K562 (cell line): ENCODE results near the gene ZNF562. TPM values are rescaled to one million over a fixed set of nuclear protein-coding genes. Genes with fewer than 3 reads are reported as not detected.
A peak's percentile ranks its signal among the peaks of the same experiment; 100 is the strongest.

ENCODE experiments used
- ATAC-seq: fragments of 200-7000 bp; cut with Tn5 transposase; 3 replicates; pipeline ENCODE4 v1.9.1; 2020; ENCODE audit warnings: moderate library complexity
- BruUV-seq: library from RNA; stranded (reverse); fragments of 400-500 nt; replicated peaks from 2 replicates; lab custom pipeline; 2021; lab: Mats Ljungman, UMichigan
- CTCF ChIA-PET: fragments of 300-600 bp; formaldehyde crosslinking; extraction: SDS; loops from one replicate; lab custom pipeline; 2021; ENCODE audit warnings: low intra/inter-chr PET ratio; lab: Yijun Ruan, JAX
- POLR2A ChIA-PET: fragments of 300-600, 350-650 bp; sonication (Branson Sonifier 250); formaldehyde crosslinking; extraction: SDS; loops from one replicate; lab custom pipeline; 2021; ENCODE audit warnings: antibody characterized with exemption, inconsistent platforms; lab: Yijun Ruan, JAX
- DNase-seq, 4 experiments: peaks; one replicate each; pipeline versions ENCODE4 v3.0.0 to v3.0.0-alpha.2; 2011 to 2018; ENCODE audit warnings: low spot score in 3 of 4, mixed read lengths in 3 of 4; ENCODE audit errors: extremely low read depth in 1 of 4
- FAIRE-seq: peaks from 2 replicates; lab custom pipeline; 2011; peaks lifted over from hg19 to GRCh38; lab: Jason Lieb, UNC
- H2AFZ ChIP-seq: 2 replicates; pipeline ENCODE4 v1.6.0; 2011; ENCODE audit warnings: low read depth, low read length, control low read depth, inconsistent platforms
- H3K27ac ChIP-seq: fragments of 200-600 bp; 3 replicates; pipeline ENCODE4 v1.8.0; 2011; ENCODE audit warnings: low read depth, mild to moderate bottlenecking, control low read depth, inconsistent platforms, low read length, moderate library complexity, mixed read lengths; ENCODE audit errors: extremely low read depth
- H3K27me3 ChIP-seq, 2 experiments: fragments of 300-600 bp in 1 of 2; 2 replicates in 1 of 2; 3 replicates in 1 of 2; pipeline versions ENCODE4 v1.6.0 to v1.8.0; 2011; ENCODE audit warnings: inconsistent platforms in 2 of 2, low read length in 2 of 2, mild to moderate bottlenecking in 1 of 2, mixed read lengths in 1 of 2, moderate library complexity in 1 of 2; ENCODE audit not compliant: control insufficient read depth in 2 of 2, insufficient read depth in 2 of 2
- H3K36me3 ChIP-seq: fragments of 300-600 bp; 3 replicates; pipeline ENCODE4 v1.8.0; 2011; ENCODE audit warnings: mild to moderate bottlenecking, low read length, inconsistent platforms; ENCODE audit not compliant: control insufficient read depth, insufficient read depth
- H3K4me1 ChIP-seq, 2 experiments: fragments of 200-600 bp in 1 of 2; replicated peaks in 1 of 2; 2 replicates in 1 of 2; 3 replicates in 1 of 2; pipeline versions ENCODE4 v1.5.1 to v1.8.0; 2011; ENCODE audit warnings: inconsistent platforms in 2 of 2, low read length in 2 of 2, mild to moderate bottlenecking in 1 of 2, mixed read lengths in 1 of 2, moderate library complexity in 1 of 2; ENCODE audit not compliant: control insufficient read depth in 2 of 2, insufficient read depth in 2 of 2
- H3K4me2 ChIP-seq: 2 replicates; pipeline ENCODE4 v1.6.1; 2011; ENCODE audit warnings: low read length, control low read depth, inconsistent platforms, mixed read lengths; ENCODE audit not compliant: insufficient read depth
- H3K4me3 ChIP-seq: fragments of 200-600 bp; sonication (generic), shearing (Covaris generic); 2 replicates; pipeline ENCODE4 v1.5.1; 2016; ENCODE audit warnings: control low read depth, inconsistent platforms
- H3K79me2 ChIP-seq: fragments of 200-600 bp; 3 replicates; pipeline ENCODE4 v1.8.0; 2011; ENCODE audit warnings: low read length, inconsistent platforms; ENCODE audit not compliant: control insufficient read depth, insufficient read depth
- H3K9ac ChIP-seq, 2 experiments: 2 replicates each; pipeline versions ENCODE4 v1.6.0 to v1.6.1; 2011; ENCODE audit warnings: low read depth in 2 of 2, low read length in 2 of 2, control low read depth in 1 of 2, inconsistent platforms in 1 of 2, mild to moderate bottlenecking in 1 of 2, mixed read lengths in 1 of 2; ENCODE audit not compliant: insufficient read depth in 1 of 2
- H3K9me1 ChIP-seq: one replicate; pipeline ENCODE4 v1.6.0; 2011; ENCODE audit warnings: inconsistent platforms, mild to moderate bottlenecking, low read length, moderate library complexity; ENCODE audit not compliant: control insufficient read depth, insufficient read depth
- H3K9me3 ChIP-seq: replicated peaks from 2 replicates; pipeline ENCODE4 v1.5.1; 2011; ENCODE audit warnings: low read depth, low read length, inconsistent platforms; ENCODE audit not compliant: control insufficient read depth, insufficient read depth
- H4K20me1 ChIP-seq: replicated peaks from 2 replicates; pipeline ENCODE4 v1.6.1; 2011; ENCODE audit warnings: low read length, inconsistent platforms, mixed read lengths; ENCODE audit not compliant: control insufficient read depth, insufficient read depth
- ATF7 ChIP-seq: fragments of 450-650 bp; IDR thresholded peaks from 2 replicates; pipeline ENCODE4 v1.7.1; 2014; ENCODE audit warnings: mild to moderate bottlenecking, moderate library complexity
- EP400 ChIP-seq: fragments of 450-650 bp; IDR thresholded peaks from 2 replicates; pipeline ENCODE4 v1.6.1; 2017; ENCODE audit warnings: antibody characterized with exemption, mild to moderate bottlenecking, moderate library complexity
- L3MBTL2 ChIP-seq: fragments of 450-650 bp; IDR thresholded peaks from 2 replicates; pipeline ENCODE4 v1.6.1; 2016; ENCODE audit warnings: mild to moderate bottlenecking, moderate library complexity
- MGA ChIP-seq: fragments of 450-650 bp; IDR thresholded peaks from 2 replicates; pipeline ENCODE4 v1.6.1; 2016; ENCODE audit warnings: mild to moderate bottlenecking, moderate library complexity
- NR2F6 ChIP-seq: fragments of 450-650 bp; formaldehyde crosslinking; IDR thresholded peaks from 2 replicates; pipeline ENCODE4 v1.4.0; 2020; ENCODE audit warnings: mild to moderate bottlenecking
- TBL1XR1 ChIP-seq, 2 experiments: IDR thresholded peaks; 2 replicates each; pipeline ENCODE4 v1.6.1; 2012; ENCODE audit warnings: improper control_type of control experiment in 2 of 2, low read length in 2 of 2, mild to moderate bottlenecking in 1 of 2
- TBP ChIP-seq: optimal IDR thresholded peaks from 2 replicates; pipeline ENCODE3; 2011; ENCODE audit warnings: low read depth, low read length, improper control_type of control experiment
- TFAP4 ChIP-seq: sonication (generic); formaldehyde crosslinking; IDR thresholded peaks from 2 replicates; pipeline ENCODE4 v1.8.0; 2022; ENCODE audit warnings: missing genetic modification reagents, mild to moderate bottlenecking, moderate library complexity, borderline replicate concordance
- XRCC4 ChIP-seq: IDR thresholded peaks from one replicate; pipeline ENCODE4 v1.6.1; 2011; ENCODE audit not compliant: insufficient read depth, insufficient read length; ENCODE audit errors: extremely low read depth
- WGBS: fragments of 100-300 bp; shearing (Covaris generic); methylation state at CpG from one replicate; pipeline ENCODE4 v1.1.6; 2016; ENCODE audit warnings: low coverage, mixed read lengths; ENCODE audit not compliant: insufficient coverage; ENCODE audit errors: missing lambda C conversion rate; 5-methylcytosine and 5-hydroxymethylcytosine counted together
- in situ Hi-C: fragments of 300-500 bp; cut with MboI; formaldehyde crosslinking; loops from 4 replicates; pipeline ENCODE4 v1.15.0; 2018; ENCODE audit warnings: inconsistent platforms, mixed read lengths
- intact Hi-C: fragments of 100-400 bp; cut with micrococcal nuclease; formaldehyde crosslinking; loops from 2 replicates; pipeline ENCODE4 v1.14.2; 2022
- polyA plus RNA-seq, 8 experiments: library from polyadenylated mRNA; depleted of rRNA in 4 of 8; stranded (reverse) in 5 of 8; unstranded in 3 of 8; fragments of >200 nt; fragmentation: Nextera tagmentation in 2 of 8; fragmentation: Illumina TruSeq in 1 of 8; extraction: Ambion mirVana in 2 of 8; extraction: Trizol in 1 of 8; gene quantifications; 2 replicates each; pipeline versions ENCODE4 v1.2.1 to v1.2.3, GENCODE V29; 2011 to 2014; ENCODE audit warnings: inconsistent platforms in 1 of 8, missing spikeins in 1 of 8
- total RNA-seq, 7 experiments: library from RNA; depleted of rRNA in 6 of 7; stranded (reverse); fragments of >200 nt in 6 of 7; fragmentation: Illumina TruSeq in 2 of 7; extraction: Trizol in 2 of 7; gene quantifications; 2 replicates each; pipeline versions ENCODE4 v1.2.1 to v1.2.3, GENCODE V29; 2011 to 2021; ENCODE audit warnings: low replicate concordance in 1 of 7

ZNF562 gene
- total and polyA plus RNA-seq, 9 of the 15 experiments (the other 6 are each of a cell fraction or from before 2014, with no cell fraction given): 11.8 to 46.9 (median 20.8) TPM

GRCh38 chr19:9700229-9700981 lies 25.5 kb upstream of the ZNF562 start:
- Histone ChIP-seq H3K27ac (no peak overlapping the region; the same call in 2 of the 3 replicates), H3K27me3 (no peaks in the 10 kb centered on the region), H2AFZ (peak overlapping the region; percentile 65), H3K4me1 (peaks cover 0 to 4% of the 10 kb centered on the region in 2 experiments; a peak in 2 of 5 replicates), H4K20me1 (no peaks in the 10 kb centered on the region), H3K36me3 (no peaks in the 10 kb centered on the region), H3K79me2 (no peaks in the 10 kb centered on the region), H3K9me3 (peaks cover 3% of the 10 kb centered on the region), H3K9me1 (no peaks in the 10 kb centered on the region), H3K4me2 (peak overlapping the region; percentile 63), H3K9ac (no peak overlapping the region), H3K4me3 (peak overlapping the region; percentile 23)
- ChIA-PET POLR2A (no interaction called here), CTCF (no interaction called here)
- peak in 3 of 4 experiments; percentile 15 to 37 (median 16) for DNase-seq
- no peak for FAIRE-seq
- in situ Hi-C loops (no loop called here), intact Hi-C loops (no loop called here)
- 19% methylated on average over 21 of the region's 22 CpGs for WGBS
- ATAC-seq: peak; percentile 39; the same call in 1 of the 3 replicates
- no TSS peak for BruUV-seq
- TF ChIP-seq NR2F6 (CRISPR knock-in tag) (no peak), MGA (peak; percentile 70), TBP (no peak), XRCC4 (no peak), TBL1XR1 (IDR thresholded peaks at IDR 0.05; ENCODE audit: low read length in 2 of 2) (no peak), EP400 (peak; percentile 37; the same call in 1 of the 2 replicates), TFAP4 (peak; percentile 58; the same call in 1 of the 2 replicates), ATF7 (peak; percentile 48), L3MBTL2 (peak; percentile 74; the same call in 1 of the 2 replicates)
